Common myeloid progenitor, CD34-positive (primary cell): ENCODE measurements around the gene KCNF1.

Source experiments
- CTCF ChIA-PET: fragments of 350-600 bp; sonication (Branson Sonifier 250); formaldehyde crosslinking; loops from one replicate; lab custom pipeline; 2021; ENCODE audit warnings: antibody characterized with exemption; lab: Charles Lee
- POLR2A ChIA-PET: fragments of 350-600 bp; sonication (Branson Sonifier 250); formaldehyde crosslinking; loops from one replicate; lab custom pipeline; 2021; ENCODE audit warnings: antibody characterized with exemption; lab: Charles Lee
- DNase-seq, 3 donors: peaks; one replicate each; pipeline versions ENCODE4 v3.0.0 to v3.0.0-alpha.2; 2013
- H3K27ac ChIP-seq, 2 experiments: 1 replicate in 1 of 2; 2 replicates in 1 of 2; pipeline ENCODE4 v1.7.0; 2013; ENCODE audit warnings: inconsistent platforms in 2 of 2, low read length in 2 of 2, mild to moderate bottlenecking in 2 of 2, low read depth in 1 of 2, moderate library complexity in 1 of 2; ENCODE audit not compliant: severe bottlenecking in 2 of 2, insufficient read depth in 1 of 2, poor library complexity in 1 of 2
- H3K27me3 ChIP-seq, 5 experiments: replicated peaks in 2 of 5; 1 replicate in 3 of 5; 2 replicates in 2 of 5; pipeline versions ENCODE4 v1.6.1 to v1.7.0; 2013; ENCODE audit warnings: low read length in 4 of 5, mild to moderate bottlenecking in 2 of 5, moderate library complexity in 2 of 5, inconsistent platforms in 1 of 5; ENCODE audit not compliant: insufficient read depth in 5 of 5, control insufficient read depth in 4 of 5
- H3K36me3 ChIP-seq, 4 experiments: 1 replicate in 2 of 4; 2 replicates in 2 of 4; pipeline versions ENCODE4 v1.6.1 to v1.7.0; 2013; ENCODE audit warnings: low read length in 3 of 4, control low read depth in 1 of 4, mild to moderate bottlenecking in 1 of 4; ENCODE audit not compliant: control insufficient read depth in 4 of 4, insufficient read depth in 4 of 4
- H3K4me1 ChIP-seq, 4 experiments: 1 replicate in 3 of 4; 2 replicates in 1 of 4; pipeline versions ENCODE4 v1.6.1 to v1.7.1; 2013; ENCODE audit warnings: low read length in 3 of 4, mild to moderate bottlenecking in 3 of 4, control low read depth in 1 of 4, inconsistent platforms in 1 of 4, moderate library complexity in 1 of 4; ENCODE audit not compliant: control insufficient read depth in 4 of 4, insufficient read depth in 4 of 4; ENCODE audit errors: control extremely low read depth in 1 of 4
- H3K4me3 ChIP-seq, 7 experiments: 1 replicate in 4 of 7; 2 replicates in 3 of 7; pipeline versions ENCODE4 v1.5.1 to v1.7.0; 2013; ENCODE audit warnings: mild to moderate bottlenecking in 7 of 7, low read length in 6 of 7, moderate library complexity in 6 of 7, inconsistent platforms in 2 of 7, low read depth in 2 of 7, control low read depth in 1 of 7; ENCODE audit not compliant: insufficient read depth in 4 of 7, control insufficient read depth in 1 of 7; ENCODE audit errors: extremely low read depth in 1 of 7
- H3K9me3 ChIP-seq, 5 experiments: 1 replicate in 4 of 5; 2 replicates in 1 of 5; pipeline versions ENCODE4 v1.6.1 to v1.7.1; 2013; ENCODE audit warnings: low read length in 4 of 5, mild to moderate bottlenecking in 2 of 5, inconsistent platforms in 1 of 5, low read depth in 1 of 5, moderate library complexity in 1 of 5; ENCODE audit not compliant: control insufficient read depth in 4 of 5, insufficient read depth in 2 of 5; ENCODE audit errors: control extremely low read depth in 1 of 5
- WGBS: methylation state at CpG from one replicate; pipeline ENCODE4 v1.1.5; 2013; ENCODE audit not compliant: insufficient coverage; 5-methylcytosine and 5-hydroxymethylcytosine counted together

KCNF1 gene

GRCh38 chr2:10924441-10924840 is 12.7 kb downstream of the KCNF1 start:
- POLR2A ChIA-PET = no interaction called here
- peaks cover 0 to 2% (median 0%) of the 10 kb centered on the region in 4 experiments for H3K4me1 ChIP-seq
- H3K27me3 ChIP-seq = peaks cover 0 to 49% (median 12%) of the 10 kb centered on the region in 5 experiments
- 93% methylated on average over 4 of the region's 5 CpGs for WGBS
- H3K4me3 ChIP-seq = no peak overlapping the region
- no peak for DNase-seq
- H3K27ac ChIP-seq = no peak overlapping the region
- CTCF ChIA-PET = no interaction called here
- no peaks in the 10 kb centered on the region for H3K9me3 ChIP-seq
- no peaks in the 10 kb centered on the region for H3K36me3 ChIP-seq

DNA sequence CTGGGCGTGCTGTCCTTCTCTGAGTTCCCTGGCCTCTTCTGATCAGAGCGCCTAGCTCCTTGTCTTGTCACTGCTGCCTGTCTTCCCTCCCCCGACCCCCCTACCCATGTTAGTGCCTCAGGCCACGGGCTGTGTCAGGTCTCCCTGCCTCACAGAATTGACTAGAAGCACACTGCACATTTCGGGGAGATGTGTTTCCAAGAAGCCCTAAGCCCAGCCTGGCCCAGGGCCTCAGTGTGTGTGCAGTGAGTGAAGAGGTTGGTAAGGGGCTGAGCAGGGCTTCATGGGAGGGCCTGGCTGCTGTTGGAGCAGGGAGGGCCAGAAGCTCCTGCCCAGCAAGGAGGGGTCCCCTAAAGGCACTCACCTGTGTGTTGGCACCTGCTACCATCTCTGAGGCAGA is 13.1 kb downstream of the KCNF1 start:
- Histone ChIP-seq H3K27me3 (peaks cover 0 to 49% (median 12%) of the 10 kb centered on the region in 5 experiments), H3K36me3 (no peaks in the 10 kb centered on the region), H3K27ac (no peak overlapping the region), H3K4me3 (no peak overlapping the region), H3K4me1 (peaks cover 0 to 1% (median 0%) of the 10 kb centered on the region in 4 experiments), H3K9me3 (no peaks in the 10 kb centered on the region)
- no peak for DNase-seq
- ChIA-PET POLR2A (no interaction called here), CTCF (no interaction called here)
- 100% methylated on average over 2 of the region's 5 CpGs for WGBS

- no peak overlapping the region for H3K4me3 ChIP-seq
- no peaks in the 10 kb centered on the region for H3K9me3 ChIP-seq
- no peak overlapping the region for H3K27ac ChIP-seq
- ChIA-PET POLR2A (no interaction called here), CTCF (interaction anchor here (1.2 to 1.6 kb wide), 3 partner anchors 9 to 16 kb away, joined by 3 read pairs; no protein-coding TSS in a partner anchor)
- 71% methylated on average over 14 of the region's 15 CpGs for WGBS
- H3K27me3 ChIP-seq = peaks cover 0 to 52% (median 12%) of the 10 kb centered on the region in 5 experiments
- no peaks in the 10 kb centered on the region for H3K4me1 ChIP-seq
- H3K36me3 ChIP-seq = no peaks in the 10 kb centered on the region
- DNase-seq = no peak
Measured at GRCh38 chr2:10926191-10926820, 14.6 kb downstream of the KCNF1 start.

GRCh38 chr2:10930721-10931516 is 19.2 kb downstream of the KCNF1 start:
- ChIA-PET CTCF (no interaction called here), POLR2A (no interaction called here)
- H3K27me3 ChIP-seq = peaks cover 0 to 37% (median 8%) of the 10 kb centered on the region in 5 experiments
- no peak overlapping the region for H3K27ac ChIP-seq
- DNase-seq = no peak
- no peaks in the 10 kb centered on the region for H3K9me3 ChIP-seq
- no peaks in the 10 kb centered on the region for H3K36me3 ChIP-seq
- no peaks in the 10 kb centered on the region for H3K4me1 ChIP-seq
- H3K4me3 ChIP-seq = no peak overlapping the region
- WGBS = 100% methylated on average over 5 of the region's 12 CpGs

GRCh38 chr2:10931710-10932255 is 20.0 kb downstream of the KCNF1 start:
- no peak for DNase-seq
- 94% methylated on average over 14 of the region's 14 CpGs for WGBS
- CTCF ChIA-PET = no interaction called here
- Histone ChIP-seq H3K36me3 (no peaks in the 10 kb centered on the region), H3K27ac (no peak overlapping the region), H3K4me3 (no peak overlapping the region), H3K4me1 (no peaks in the 10 kb centered on the region), H3K9me3 (no peaks in the 10 kb centered on the region), H3K27me3 (peaks cover 0 to 28% (median 8%) of the 10 kb centered on the region in 5 experiments)
- POLR2A ChIA-PET = no interaction called here

DNA sequence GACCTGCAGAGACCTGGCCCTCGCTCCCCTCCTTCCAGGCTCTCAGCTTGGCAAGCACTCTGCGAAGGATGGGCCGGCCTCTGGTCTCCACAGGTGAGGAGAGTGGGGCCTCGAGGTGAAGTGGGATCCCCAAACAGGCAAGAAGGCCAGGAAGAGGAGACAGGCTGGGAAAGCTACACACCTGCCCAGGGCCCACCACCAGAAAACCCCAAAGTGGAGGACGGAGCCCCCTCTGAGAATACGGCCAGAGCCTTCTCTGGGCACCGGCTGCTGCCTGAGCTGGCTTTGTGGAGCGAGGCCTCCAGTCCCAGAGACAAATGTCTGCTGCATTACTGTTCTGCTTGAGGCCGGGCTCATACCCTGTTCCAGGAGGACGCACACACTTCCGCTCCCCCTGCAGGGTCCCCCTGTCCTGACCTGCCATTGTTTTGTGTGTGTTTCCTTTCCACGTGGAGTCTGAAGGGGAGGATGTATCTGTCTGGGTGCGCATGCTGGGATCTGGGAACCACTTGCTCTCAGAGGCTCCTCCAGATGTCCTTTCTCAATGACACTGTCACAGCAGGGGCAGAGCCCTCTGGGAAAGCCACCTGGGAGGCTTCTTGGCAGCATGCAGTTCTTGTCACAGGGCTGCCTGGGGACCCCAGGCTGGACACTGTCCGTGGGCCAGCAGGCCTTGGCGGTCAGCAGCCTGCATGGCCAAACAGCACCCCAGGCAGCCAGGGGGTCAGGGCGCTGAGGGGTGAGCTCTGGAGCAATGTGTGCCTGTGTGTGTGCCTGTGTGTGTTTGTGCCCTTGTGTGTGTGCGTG is 20.8 kb downstream of the KCNF1 start:
- Histone ChIP-seq H3K4me1 (no peaks in the 10 kb centered on the region), H3K27me3 (peaks cover 0 to 21% (median 8%) of the 10 kb centered on the region in 5 experiments), H3K36me3 (no peaks in the 10 kb centered on the region), H3K4me3 (no peak overlapping the region), H3K27ac (no peak overlapping the region), H3K9me3 (no peaks in the 10 kb centered on the region)
- no peak for DNase-seq
- WGBS = 79% methylated on average over 12 of the region's 17 CpGs
- ChIA-PET POLR2A (no interaction called here), CTCF (no interaction called here)
